Naive thymus-derived CD8-positive, alpha-beta T cell (primary cell): ENCODE data around the gene SRSF2. TPM values are rescaled to one million over a fixed set of nuclear protein-coding genes. Genes with fewer than 3 reads are reported as not detected.
"Not testable (repeated sequence)": the region's sequence is repeated elsewhere in the genome, so short reads cannot be mapped to it uniquely, and the experiment has no call there.

Source experiments
- ATAC-seq, 2 donors: fragments of 150-1000 bp; cut with Tn5 transposase in 1 of 2; sonication (Bioruptor Pico), chemical (Tn5 transposase) in 1 of 2; 1 replicate in 1 of 2; 2 replicates in 1 of 2; pipeline ENCODE4 v1.10.0; 2021; ENCODE audit warnings: mild to moderate bottlenecking in 2 of 2, moderate library complexity in 2 of 2
- POLR2A ChIA-PET: fragments of 350-600 bp; sonication (Branson Sonifier 250); formaldehyde crosslinking; loops from one replicate; lab custom pipeline; 2021; ENCODE audit warnings: antibody characterized with exemption; lab: Charles Lee
- DNase-seq, 10 donors: peaks; one replicate each; pipeline versions ENCODE4 v3.0.0 to v3.0.0-alpha.2; 2020 to 2022
- H3K27ac Mint-ChIP-seq, 10 donors: one replicate each; pipeline ENCODE4 v1.8.0; 2020 to 2022; ENCODE audit warnings: mild to moderate bottlenecking in 10 of 10, mixed read lengths in 10 of 10, moderate library complexity in 4 of 10, inconsistent platforms in 1 of 10
- H3K27me3 Mint-ChIP-seq, 5 donors: one replicate each; pipeline ENCODE4 v1.8.0; 2021 to 2022; ENCODE audit warnings: mixed read lengths in 5 of 5
- H3K36me3 Mint-ChIP-seq, 3 donors: one replicate each; pipeline ENCODE4 v1.8.0; 2020 to 2022; ENCODE audit warnings: mixed read lengths in 3 of 3, mild to moderate bottlenecking in 2 of 3, inconsistent platforms in 1 of 3
- H3K4me1 Mint-ChIP-seq, 4 donors: one replicate each; pipeline ENCODE4 v1.8.0; 2021 to 2022; ENCODE audit warnings: mixed read lengths in 4 of 4
- H3K4me3 Mint-ChIP-seq, 10 donors: one replicate each; pipeline ENCODE4 v1.8.0; 2020 to 2022; ENCODE audit warnings: mild to moderate bottlenecking in 10 of 10, mixed read lengths in 10 of 10, moderate library complexity in 6 of 10, inconsistent platforms in 1 of 10
- H3K9me3 Mint-ChIP-seq, 9 donors: one replicate each; pipeline ENCODE4 v1.8.0; 2020 to 2022; ENCODE audit warnings: mixed read lengths in 9 of 9, mild to moderate bottlenecking in 3 of 9, inconsistent platforms in 1 of 9, moderate library complexity in 1 of 9
- polyA plus RNA-seq, 3 donors: library from polyadenylated mRNA; unstranded; fragments of 300-500 nt; fragmentation: Illumina TruSeq; gene quantifications; one replicate each; pipeline ENCODE4 v1.2.3, GENCODE V29; 2021
- total RNA-seq, 8 experiments: library from RNA in 2 of 8; stranded (reverse) in 2 of 8; gene quantifications; one replicate each; pipeline ENCODE4 v1.2.3 and lab custom pipeline; 2021 to 2026

SRSF2 gene
- total and polyA plus RNA-seq, 5 experiments from 2014 or later = 101 to 377 (median 106) TPM

DNA sequence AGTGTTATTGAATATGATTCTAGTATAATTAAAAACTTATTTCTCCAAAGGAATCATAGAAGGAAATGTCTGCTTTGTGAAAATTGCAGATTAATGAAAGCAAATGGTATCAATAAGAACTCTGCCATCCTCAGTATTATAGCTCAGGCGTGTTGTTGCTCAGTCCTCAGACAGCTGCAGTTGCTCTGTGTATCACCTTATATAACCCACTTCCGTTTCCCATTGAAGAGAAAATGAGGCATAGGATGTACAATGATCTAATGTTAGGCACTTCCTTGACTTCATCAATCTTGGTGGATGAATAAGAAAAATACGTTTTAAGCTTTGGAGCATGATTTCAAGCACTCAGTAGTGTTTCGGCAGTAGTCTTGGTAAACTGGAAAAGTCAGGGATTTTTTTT is 14.9 kb upstream of the SRSF2 start:
- Mint-ChIP-seq H3K4me1 (peaks cover 12 to 25% (median 24%) of the 10 kb centered on the region in 4 donors), H3K27me3 (no peaks in the 10 kb centered on the region), H3K9me3 (no peaks in the 10 kb centered on the region), H3K27ac (peak overlapping the region; percentile 90 to 100 (median 99)), H3K4me3 (peak overlapping the region in 9 of 10 donors; percentile 37 to 84 (median 67)), H3K36me3 (peaks cover 0 to 21% (median 0%) of the 10 kb centered on the region in 3 donors)
- peak in 4 of 10 donors; percentile 8 to 67 (median 32) for DNase-seq
- POLR2A ChIA-PET = interaction anchor here (0.6 to 6.6 kb wide), 7 partner anchors 14 to 560 kb away, joined by 3 to 109 read pairs (median 8); partner anchors contain the start of genes JMJD6, METTL23, MFSD11 and SEC14L1
- peak in 1 of 2 donors; percentile 59 for ATAC-seq

DNA sequence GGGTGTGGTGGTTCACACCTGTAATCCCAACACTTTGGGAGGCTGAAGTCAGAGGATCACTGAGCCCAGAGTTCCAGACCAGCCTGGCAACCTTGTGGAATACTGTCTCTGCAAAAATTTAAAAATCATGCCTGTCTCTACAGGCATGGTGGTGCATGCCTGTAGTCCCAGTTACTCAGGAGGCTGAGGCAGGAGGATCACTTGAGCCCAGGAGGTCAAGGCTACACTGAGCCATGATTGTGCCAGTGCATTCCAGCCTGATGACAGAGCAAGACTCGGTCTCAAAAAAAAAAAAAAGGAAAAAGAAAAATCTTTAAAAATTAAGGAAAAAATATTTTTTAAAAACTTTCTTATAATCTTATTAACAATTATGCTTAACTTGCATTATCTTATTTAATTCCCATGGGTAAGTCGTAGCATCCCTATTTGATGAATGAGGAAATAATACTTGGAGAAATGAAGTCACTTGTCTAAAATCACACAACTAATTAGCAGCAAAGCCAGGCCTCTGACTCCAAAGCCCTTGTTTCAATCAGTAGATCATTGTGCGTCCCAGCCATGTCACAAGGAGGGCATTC is 14.4 kb upstream of the SRSF2 start:
- no peak for ATAC-seq
- Mint-ChIP-seq H3K4me1 (peaks cover 12 to 25% (median 24%) of the 10 kb centered on the region in 4 donors), H3K27me3 (no peaks in the 10 kb centered on the region), H3K27ac (peak overlapping the region in 7 of 10 donors; percentile 72 to 100 (median 99)), H3K9me3 (no peaks in the 10 kb centered on the region), H3K36me3 (peaks cover 0 to 26% (median 4%) of the 10 kb centered on the region in 3 donors), H3K4me3 (peak overlapping the region in 1 of 10 donors; percentile 75)
- no peak for DNase-seq
- POLR2A ChIA-PET = interaction anchor here (0.7 to 6.6 kb wide), 4 partner anchors 14 to 24 kb away, joined by 4 to 109 read pairs (median 16); partner anchors contain the start of genes JMJD6, METTL23, MFSD11 and SRSF2

DNA sequence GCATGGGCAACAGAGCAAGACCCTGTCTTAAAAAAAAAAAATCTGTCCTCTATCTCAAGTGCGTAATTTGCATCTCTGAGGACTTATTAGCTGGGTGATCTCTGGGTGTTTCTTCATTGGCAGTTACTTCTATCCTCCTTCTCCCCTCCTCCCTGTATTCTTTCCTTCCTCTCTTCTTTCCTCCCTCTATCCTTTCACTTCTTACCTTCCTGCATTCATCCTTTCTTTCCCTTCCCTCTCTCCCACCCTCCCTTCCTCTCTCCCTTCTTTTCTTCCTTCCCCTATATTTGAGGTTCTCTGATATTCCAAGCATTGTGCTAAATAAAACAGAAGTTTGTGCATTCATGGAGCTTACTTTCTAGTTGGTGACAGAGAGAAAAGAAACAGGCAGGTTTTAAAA is 11.5 kb upstream of the SRSF2 start:
- Mint-ChIP-seq H3K27me3 (no peaks in the 10 kb centered on the region), H3K27ac (peak overlapping the region in 2 of 10 donors; percentile 20 to 59), H3K36me3 (peaks cover 0 to 53% (median 21%) of the 10 kb centered on the region in 3 donors), H3K4me3 (no peak overlapping the region), H3K4me1 (peaks cover 11 to 20% (median 18%) of the 10 kb centered on the region in 4 donors), H3K9me3 (no peaks in the 10 kb centered on the region)
- ATAC-seq (no peak), DNase-seq (no peak)
- POLR2A ChIA-PET = interaction anchor here (0.7 to 3.8 kb wide), 5 partner anchors 11 to 1116 kb away, joined by 3 to 27 read pairs (median 3); partner anchors contain the start of genes MFSD11 and SRSF2

DNA sequence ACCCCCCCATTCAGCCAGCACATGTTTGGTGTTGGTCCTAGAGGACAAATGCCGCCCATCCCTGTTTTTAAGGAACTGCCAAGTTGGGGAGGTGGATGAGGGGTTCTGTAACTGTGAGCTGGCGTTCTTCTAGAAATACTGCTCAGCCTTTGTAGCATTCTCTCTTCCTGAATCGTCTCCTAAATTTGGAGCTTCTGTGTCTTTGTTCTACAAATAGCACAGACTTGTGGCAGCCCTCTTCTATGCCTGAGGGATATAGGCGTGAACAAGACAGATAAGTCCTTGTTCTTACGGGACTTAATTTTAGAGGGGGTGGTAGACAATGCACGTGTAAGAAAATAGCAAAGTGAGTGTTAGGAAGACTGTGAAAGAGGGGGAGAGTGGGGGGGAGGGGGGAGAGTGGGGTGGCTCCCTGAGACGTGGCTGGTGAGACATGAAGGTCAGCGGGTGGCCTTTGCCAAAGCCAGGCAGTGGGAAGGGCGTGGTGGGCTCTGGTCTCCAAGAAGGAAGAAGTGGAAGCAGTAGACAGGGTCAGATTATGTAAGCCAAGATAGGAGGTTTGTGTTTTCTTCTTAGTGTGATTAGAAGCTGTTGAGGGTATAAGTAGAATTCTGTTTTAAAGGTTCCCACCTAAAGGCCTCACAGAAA is 10.7 kb upstream of the SRSF2 start:
- H3K4me3 Mint-ChIP-seq = no peak overlapping the region
- H3K4me1 Mint-ChIP-seq = peaks cover 5 to 11% (median 10%) of the 10 kb centered on the region in 4 donors
- DNase-seq (no peak), ATAC-seq (no peak)
- H3K27ac Mint-ChIP-seq = no peak overlapping the region
- peaks cover 0 to 60% (median 21%) of the 10 kb centered on the region in 3 donors for H3K36me3 Mint-ChIP-seq
- POLR2A ChIA-PET = interaction anchor here (0.8 to 3.8 kb wide), 4 partner anchors 10 to 1209 kb away, joined by 3 to 27 read pairs (median 4); partner anchors contain the start of genes MFSD11 and SRSF2
- H3K9me3 Mint-ChIP-seq = no peaks in the 10 kb centered on the region
- H3K27me3 Mint-ChIP-seq = no peaks in the 10 kb centered on the region

DNA sequence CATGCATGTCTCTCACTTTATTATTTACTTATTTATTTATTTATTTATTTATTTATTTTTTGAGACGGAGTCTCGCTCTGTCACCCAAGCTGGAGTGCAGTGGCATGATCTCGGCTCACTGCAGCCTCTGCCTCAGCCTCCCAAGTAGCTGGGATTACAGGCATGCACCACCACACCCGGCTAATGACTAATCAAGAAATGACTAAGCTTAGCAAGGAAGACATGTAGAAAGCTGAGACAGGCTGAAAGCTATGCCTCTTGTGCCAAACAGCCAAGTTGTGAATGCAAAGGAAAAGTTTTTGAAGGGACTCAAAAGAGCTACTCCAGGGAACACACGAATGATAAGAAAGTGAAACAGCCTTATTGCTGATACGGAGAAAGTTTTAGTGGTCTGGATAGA is 8.7 kb upstream of the SRSF2 start:
- not testable (repeated sequence) for H3K27me3 Mint-ChIP-seq, ATAC-seq, H3K4me3 Mint-ChIP-seq, H3K9me3 Mint-ChIP-seq, H3K4me1 Mint-ChIP-seq, DNase-seq
- peak overlapping the region in 1 of 10 donors; percentile 27 for H3K27ac Mint-ChIP-seq
- peaks cover 5 to 78% (median 23%) of the 10 kb centered on the region in 3 donors for H3K36me3 Mint-ChIP-seq
- POLR2A ChIA-PET = interaction anchor here (3.8 kb wide), 1 partner anchor 8 kb away, joined by 27 read pairs; the partner anchor contains the start of genes MFSD11 and SRSF2

DNA sequence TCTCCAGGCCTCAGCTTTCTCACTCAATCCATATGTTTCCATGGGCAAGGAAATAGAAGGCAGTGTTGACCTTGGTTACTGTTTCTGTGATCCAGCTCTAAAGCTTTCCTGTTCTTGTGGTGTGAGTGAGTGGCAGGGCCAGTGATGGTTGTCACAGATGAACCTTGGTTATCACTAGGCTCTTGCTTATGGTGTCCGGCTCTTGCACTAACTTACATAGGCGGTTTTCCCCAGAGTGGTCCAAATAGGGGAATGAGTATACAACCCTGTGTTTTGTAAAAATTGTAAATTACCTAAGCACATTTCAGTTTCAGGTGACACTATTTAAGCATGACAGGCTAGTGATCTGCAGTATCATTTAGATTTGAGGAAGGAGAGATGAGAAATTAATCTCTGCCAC is 7.6 kb upstream of the SRSF2 start:
- Mint-ChIP-seq H3K36me3 (peaks cover 5 to 76% (median 23%) of the 10 kb centered on the region in 3 donors), H3K27ac (no peak overlapping the region), H3K4me3 (no peak overlapping the region), H3K9me3 (no peaks in the 10 kb centered on the region), H3K4me1 (peaks cover 0 to 11% (median 5%) of the 10 kb centered on the region in 4 donors), H3K27me3 (no peaks in the 10 kb centered on the region)
- POLR2A ChIA-PET = no interaction called here
- ATAC-seq = no peak
- DNase-seq = no peak

DNA sequence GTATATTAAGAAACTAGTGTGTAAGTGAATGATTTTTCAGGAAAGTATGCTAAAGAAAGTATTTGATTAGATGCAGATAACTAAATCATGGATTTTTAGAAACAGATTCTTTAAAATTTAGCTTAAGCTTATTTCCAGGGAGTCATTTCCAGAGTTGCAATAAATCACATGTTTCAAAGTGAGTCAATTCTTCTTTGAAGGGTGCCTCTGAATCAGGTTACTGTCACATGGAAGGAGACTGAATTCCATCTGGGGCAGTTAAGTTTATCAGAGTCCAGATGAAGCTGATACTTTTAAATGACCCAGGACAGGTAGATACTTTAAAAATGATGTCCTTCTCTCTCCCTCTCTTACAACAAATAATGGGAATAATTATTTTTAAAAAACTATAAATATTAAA is 5.8 kb upstream of the SRSF2 start:
- H3K36me3 Mint-ChIP-seq = peaks cover 5 to 63% (median 23%) of the 10 kb centered on the region in 3 donors
- peaks cover 10 to 28% (median 19%) of the 10 kb centered on the region in 4 donors for H3K4me1 Mint-ChIP-seq
- H3K27me3 Mint-ChIP-seq = no peaks in the 10 kb centered on the region
- H3K4me3 Mint-ChIP-seq = no peak overlapping the region
- POLR2A ChIA-PET = interaction anchor here (0.7 kb wide), 2 partner anchors 10 kb away, joined by 3 to 4 read pairs; no protein-coding TSS in a partner anchor
- H3K9me3 Mint-ChIP-seq = no peaks in the 10 kb centered on the region
- DNase-seq (no peak), ATAC-seq (no peak)
- H3K27ac Mint-ChIP-seq = no peak overlapping the region

DNA sequence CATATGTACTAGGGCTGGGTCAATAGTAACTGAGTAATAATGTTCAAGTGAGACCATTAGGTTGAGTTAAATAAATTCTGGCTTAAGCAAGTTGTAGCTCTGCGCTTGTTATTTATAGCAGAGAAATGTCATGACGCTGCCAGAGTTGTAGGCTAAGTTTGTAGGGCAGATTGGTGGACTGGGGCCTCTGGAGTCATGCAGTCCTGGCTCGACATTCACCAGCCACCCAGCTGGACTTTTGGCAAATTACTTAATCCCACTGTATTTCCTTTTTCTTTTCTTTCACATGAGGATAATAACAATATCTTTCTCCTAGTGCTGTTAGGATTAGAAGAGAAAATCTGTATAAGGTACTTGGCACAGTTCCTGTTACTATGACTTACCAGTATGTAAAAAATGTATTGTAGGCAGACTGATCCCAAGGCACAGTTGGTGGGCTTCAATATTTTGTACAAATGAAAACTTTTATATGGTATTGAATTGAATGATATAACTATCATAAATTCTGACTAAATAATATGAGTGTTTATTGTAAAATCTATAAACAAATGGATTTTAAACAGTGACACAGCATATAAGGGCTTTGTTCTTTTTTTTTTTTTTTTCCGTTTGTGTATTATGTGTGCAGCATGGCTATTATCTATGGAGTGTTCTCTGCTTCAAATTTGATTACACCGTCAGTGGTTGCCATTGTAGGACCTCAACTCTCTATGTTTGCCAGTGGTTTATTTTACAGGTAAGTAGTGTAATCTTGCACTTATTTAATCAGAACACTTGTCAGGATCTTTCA is 3.4 kb upstream of the SRSF2 start:
- no peaks in the 10 kb centered on the region for H3K9me3 Mint-ChIP-seq
- H3K4me1 Mint-ChIP-seq = peaks cover 14 to 34% (median 25%) of the 10 kb centered on the region in 4 donors
- H3K27me3 Mint-ChIP-seq = no peaks in the 10 kb centered on the region
- no peak for ATAC-seq
- POLR2A ChIA-PET = interaction anchor here (0.7 to 6.5 kb wide), 3 partner anchors 13 to 1999 kb away, joined by 3 to 184 read pairs (median 109); partner anchors contain the start of genes JMJD6 and METTL23
- peaks cover 8 to 52% (median 20%) of the 10 kb centered on the region in 3 donors for H3K36me3 Mint-ChIP-seq
- peak overlapping the region in 3 of 10 donors; percentile 11 to 40 (median 29) for H3K27ac Mint-ChIP-seq
- no peak overlapping the region for H3K4me3 Mint-ChIP-seq
- DNase-seq = no peak

DNA sequence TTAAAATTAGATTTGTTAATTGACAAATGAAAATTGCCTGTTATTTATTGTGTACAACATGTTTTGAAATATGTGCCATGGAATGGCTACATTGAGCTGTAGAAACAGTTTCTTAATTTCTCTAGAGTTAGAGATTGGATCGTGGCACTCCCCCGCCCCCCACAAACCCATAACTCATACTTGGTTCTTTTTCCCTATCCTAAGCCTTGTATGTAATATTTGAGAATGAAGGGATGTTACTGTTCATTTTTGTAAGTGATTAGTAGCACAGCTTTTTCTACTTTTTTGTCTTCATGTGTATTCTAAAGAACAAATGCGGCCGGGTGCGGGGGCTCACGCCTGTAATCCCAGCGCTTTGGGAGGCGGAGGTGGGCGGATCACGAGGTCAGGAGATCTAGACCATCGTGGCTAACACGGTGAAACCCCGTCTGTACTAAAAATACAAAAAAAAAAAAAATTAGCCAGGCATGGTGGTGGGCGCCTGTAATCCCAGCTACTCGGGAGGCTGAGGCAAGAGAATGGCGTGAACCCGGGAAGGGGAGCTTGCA is 2.5 kb upstream of the SRSF2 start:
- peak overlapping the region in 3 of 10 donors; percentile 20 to 31 (median 27) for H3K27ac Mint-ChIP-seq
- H3K4me3 Mint-ChIP-seq = peak overlapping the region in 3 of 10 donors; percentile 10 to 96 (median 39)
- POLR2A ChIA-PET = interaction anchor here (0.6 to 6.5 kb wide), 6 partner anchors 8 to 1998 kb away, joined by 3 to 184 read pairs (median 26); partner anchors contain the start of genes JMJD6 and METTL23
- not testable (repeated sequence) for DNase-seq, H3K27me3 Mint-ChIP-seq, ATAC-seq, H3K9me3 Mint-ChIP-seq
- H3K36me3 Mint-ChIP-seq = peaks cover 15 to 52% (median 24%) of the 10 kb centered on the region in 3 donors
- peaks cover 20 to 42% (median 32%) of the 10 kb centered on the region in 4 donors for H3K4me1 Mint-ChIP-seq

DNA sequence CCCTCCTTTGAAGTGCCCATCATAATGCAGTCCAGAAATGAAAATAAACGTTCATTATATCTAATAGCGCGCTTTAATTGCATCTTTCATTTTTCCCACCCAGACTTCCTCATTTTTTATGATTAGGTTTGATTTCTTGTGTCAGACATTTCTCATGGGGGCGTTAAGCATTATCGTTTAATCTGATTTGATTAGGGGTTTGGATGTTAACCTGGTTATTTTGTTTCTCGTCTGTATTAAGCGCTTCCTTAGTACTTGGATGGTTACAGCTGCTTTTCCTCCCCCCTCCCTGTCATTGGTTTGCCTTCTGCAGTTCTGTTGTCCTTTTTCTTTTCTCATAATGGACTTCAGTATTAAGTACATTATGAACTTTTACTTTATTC is 1.3 kb upstream of the SRSF2 start:
- Mint-ChIP-seq H3K4me1 (peaks cover 29 to 54% (median 44%) of the 10 kb centered on the region in 4 donors), H3K27ac (peak overlapping the region; percentile 96 to 100 (median 98)), H3K4me3 (peak overlapping the region; percentile 93 to 97 (median 96)), H3K36me3 (peaks cover 26 to 54% (median 30%) of the 10 kb centered on the region in 3 donors), H3K9me3 (no peaks in the 10 kb centered on the region), H3K27me3 (no peaks in the 10 kb centered on the region)
- ATAC-seq (no peak), DNase-seq (no peak)
- POLR2A ChIA-PET = interaction anchor here (1.3 to 7.2 kb wide), 11 partner anchors 9 to 1282 kb away, joined by 3 to 184 read pairs (median 10); partner anchors contain the start of genes JMJD6, METTL23, SEC14L1 and TMEM94

DNA sequence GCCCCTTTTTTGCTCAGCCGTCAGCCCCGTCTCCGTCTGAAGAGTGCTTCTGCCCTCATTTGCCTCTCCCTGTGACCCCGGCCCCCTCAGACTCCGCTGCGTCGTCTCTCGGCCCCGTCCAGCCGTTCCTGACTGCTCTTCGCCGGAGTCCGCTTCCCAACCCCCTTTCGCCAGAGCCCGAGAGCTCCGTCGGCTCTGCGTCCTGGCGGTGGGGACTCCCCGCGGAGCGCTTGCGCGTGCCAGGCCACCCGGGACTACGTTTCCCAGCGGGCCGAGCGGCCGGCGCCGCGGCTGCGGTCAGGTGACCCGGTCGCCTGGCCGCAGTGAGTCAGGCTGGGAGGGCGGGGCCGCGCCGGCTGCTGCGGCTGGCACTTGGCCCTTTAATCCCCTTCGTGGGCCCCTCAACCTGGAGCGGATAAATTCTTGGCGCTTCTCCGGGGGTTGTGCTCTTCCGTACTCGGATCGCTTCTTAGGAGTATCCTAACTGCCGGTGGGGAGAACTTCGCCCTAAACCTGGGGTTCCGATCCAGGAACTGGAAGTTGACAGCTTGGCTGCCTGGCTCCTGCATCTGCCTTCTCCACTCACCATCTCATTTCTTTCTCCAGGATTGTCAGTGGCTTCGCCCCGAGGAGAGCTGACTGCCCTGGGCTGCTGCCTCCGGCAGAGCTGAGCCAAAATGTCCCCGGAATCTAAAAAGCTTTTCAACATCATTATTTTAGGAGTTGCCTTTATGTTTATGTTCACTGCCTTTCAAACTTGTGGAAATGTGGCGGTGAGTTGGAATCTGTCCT is 741 bp upstream of the SRSF2 start, which contains the start of gene MFSD11:
TSS of gene MFSD11 (plus strand) at position 444 of the 792 bp plus-strand sequence. CDS start at position 678, 234 bp downstream.
- POLR2A ChIA-PET = interaction anchor here (0.5 to 7.2 kb wide), 22 partner anchors 10 to 1384 kb away, joined by 3 to 184 read pairs (median 4); partner anchors contain the start of genes JMJD6, METTL23, SEC14L1 and TMEM94
- Mint-ChIP-seq H3K9me3 (no peaks in the 10 kb centered on the region), H3K4me3 (peak within 1 kb of the TSS; percentile 93 to 97 (median 96)), H3K4me1 (peaks cover 34 to 60% (median 50%) of the 10 kb centered on the region in 4 donors), H3K27me3 (no peaks in the 10 kb centered on the region), H3K27ac (peak within 1 kb of the TSS; percentile 96 to 100 (median 98)), H3K36me3 (peaks cover 27 to 54% (median 34%) of the 10 kb centered on the region in 3 donors)
- peak; percentile 85 to 97 (median 92) for DNase-seq
- peak; percentile 61 to 70 for ATAC-seq
